Endothelial cell of umbilical vein (primary cell): Measurements from ENCODE around the gene RAB2B. TPM values are rescaled to one million over a fixed set of nuclear protein-coding genes. Genes with fewer than 3 reads are reported as not detected.

Experiments
- BruUV-seq: library from RNA; stranded (reverse); fragments of 400-500 nt; replicated peaks from 2 replicates; lab custom pipeline; 2021; lab: Mats Ljungman, UMichigan
- CTCF ChIA-PET: fragments of 300-600, 350-600 bp; sonication (Branson Sonifier 250); formaldehyde crosslinking; loops from one replicate; lab custom pipeline; 2021; ENCODE audit warnings: antibody characterized with exemption, inconsistent platforms; lab: Charles Lee
- POLR2A ChIA-PET: fragments of 300-600, 350-600 bp; sonication (Branson Sonifier 250); formaldehyde crosslinking; loops from one replicate; lab custom pipeline; 2021; ENCODE audit warnings: antibody characterized with exemption, inconsistent platforms; lab: Charles Lee
- DNase-seq: peaks from one replicate; pipeline ENCODE4 v3.0.0-alpha.2; 2011; ENCODE audit warnings: low read depth, low spot score
- FAIRE-seq: peaks from 2 replicates; lab custom pipeline; 2011; peaks lifted over from hg19 to GRCh38; lab: Jason Lieb, UNC
- H2AFZ ChIP-seq: 2 replicates; pipeline ENCODE4 v1.6.0; 2012; ENCODE audit warnings: low read depth, low read length, control low read depth, inconsistent platforms
- H3K27ac ChIP-seq: 2 replicates; pipeline ENCODE4 v1.5.1; 2011; ENCODE audit warnings: low read depth, mild to moderate bottlenecking, control low read depth, low read length, moderate library complexity; ENCODE audit not compliant: insufficient read depth
- H3K27me3 ChIP-seq, 2 experiments: 2 replicates each; pipeline versions ENCODE4 v1.6.0 to v1.6.1; 2011; ENCODE audit warnings: low read length in 2 of 2, mixed read lengths in 1 of 2; ENCODE audit not compliant: control insufficient read depth in 2 of 2, insufficient read depth in 2 of 2
- H3K36me3 ChIP-seq, 2 experiments: 2 replicates in 1 of 2; 3 replicates in 1 of 2; pipeline ENCODE4 v1.5.1; 2011; ENCODE audit warnings: low read length in 2 of 2, mild to moderate bottlenecking in 1 of 2, moderate library complexity in 1 of 2; ENCODE audit not compliant: control insufficient read depth in 2 of 2, insufficient read depth in 2 of 2; ENCODE audit errors: extremely low read depth in 1 of 2
- H3K4me1 ChIP-seq: 3 replicates; pipeline ENCODE4 v1.5.1; 2011; ENCODE audit warnings: mild to moderate bottlenecking, low read length; ENCODE audit not compliant: control insufficient read depth, insufficient read depth; ENCODE audit errors: extremely low read depth
- H3K4me2 ChIP-seq: 2 replicates; pipeline ENCODE4 v1.6.1; 2011; ENCODE audit warnings: low read length, control low read depth, mixed read lengths; ENCODE audit not compliant: insufficient read depth
- H3K4me3 ChIP-seq, 3 experiments: fragments of 200-600 bp in 1 of 3; sonication (generic), shearing (Covaris generic) in 1 of 3; replicated peaks in 1 of 3; 2 replicates each; pipeline ENCODE4 v1.5.1; 2011 to 2016; ENCODE audit warnings: control low read depth in 3 of 3, low read length in 3 of 3, mild to moderate bottlenecking in 2 of 3, inconsistent platforms in 1 of 3, low read depth in 1 of 3, moderate library complexity in 1 of 3; ENCODE audit not compliant: insufficient read depth in 1 of 3
- H3K79me2 ChIP-seq: 2 replicates; pipeline ENCODE4 v1.6.0; 2012; ENCODE audit warnings: low read length, inconsistent platforms; ENCODE audit not compliant: control insufficient read depth, insufficient read depth
- H3K9ac ChIP-seq: replicated peaks from 2 replicates; pipeline ENCODE3; 2011; ENCODE audit warnings: low read length, control low read depth; ENCODE audit not compliant: insufficient read depth; ENCODE audit errors: extremely low read depth
- H3K9me1 ChIP-seq: replicated peaks from 3 replicates; pipeline ENCODE4 v1.6.0; 2011; ENCODE audit warnings: mild to moderate bottlenecking, low read length; ENCODE audit not compliant: control insufficient read depth, insufficient read depth; ENCODE audit errors: extremely low read depth
- H3K9me3 ChIP-seq: replicated peaks from 2 replicates; pipeline ENCODE4 v1.5.1; 2012; ENCODE audit warnings: low read length, inconsistent platforms; ENCODE audit not compliant: control insufficient read depth, insufficient read depth
- H4K20me1 ChIP-seq: replicated peaks from 2 replicates; pipeline ENCODE3; 2011; ENCODE audit warnings: mild to moderate bottlenecking, low read length; ENCODE audit not compliant: control insufficient read depth, insufficient read depth; ENCODE audit errors: extremely low read depth
- CTCF ChIP-seq, 2 donors: IDR thresholded peaks; 1 replicate in 1 of 2; 2 replicates in 1 of 2; pipeline ENCODE4 v1.5.1; 2011; ENCODE audit warnings: low read length in 2 of 2, mild to moderate bottlenecking in 2 of 2, moderate library complexity in 2 of 2, control low read depth in 1 of 2, inconsistent platforms in 1 of 2, low read depth in 1 of 2; ENCODE audit not compliant: insufficient read depth in 1 of 2; ENCODE audit errors: extremely low read depth in 1 of 2
- EZH2 ChIP-seq: IDR thresholded peaks from 2 replicates; pipeline ENCODE4 v1.6.1; 2012; ENCODE audit warnings: borderline replicate concordance, low read depth, mild to moderate bottlenecking, moderate library complexity, low read length, inconsistent platforms; ENCODE audit not compliant: severe bottlenecking
- FOS ChIP-seq: IDR thresholded peaks from 2 replicates; pipeline ENCODE4 v1.6.1; 2011; ENCODE audit warnings: mild to moderate bottlenecking, low read length, moderate library complexity, borderline replicate concordance; ENCODE audit not compliant: insufficient read depth
- GATA2 ChIP-seq: IDR thresholded peaks from 2 replicates; pipeline ENCODE4 v1.7.0; 2011; ENCODE audit warnings: low read depth, mild to moderate bottlenecking, moderate library complexity, mixed read lengths, low read length; ENCODE audit not compliant: insufficient read length, insufficient read depth
- JUN ChIP-seq: IDR thresholded peaks from 2 replicates; pipeline ENCODE4 v1.6.1; 2011; ENCODE audit warnings: borderline replicate concordance, low read depth; ENCODE audit not compliant: insufficient read length, insufficient read depth
- MAX ChIP-seq: IDR thresholded peaks from 2 replicates; pipeline ENCODE4 v1.6.1; 2011; ENCODE audit not compliant: insufficient read depth, insufficient read length
- MYC ChIP-seq: IDR thresholded peaks from one replicate; pipeline ENCODE4 v1.6.1; 2011; ENCODE audit warnings: mild to moderate bottlenecking, low read depth, low read length
- POLR2AphosphoS5 ChIP-seq: IDR thresholded peaks from 2 replicates; pipeline ENCODE4 v1.6.1; 2012; ENCODE audit warnings: low read depth, mild to moderate bottlenecking, control low read depth, low read length, moderate library complexity; ENCODE audit not compliant: insufficient read depth
- dilution Hi-C: fragments of 300-500 bp; cut with MboI; formaldehyde crosslinking; loops from one replicate; pipeline ENCODE4 v1.15.0; 2019; ENCODE audit warnings: low sequenced_read_pairs; ENCODE audit not compliant: extremely low pct_ligation_motif_present
- intact Hi-C: fragments of 100-400 bp; cut with micrococcal nuclease; formaldehyde crosslinking; loops from one replicate; pipeline ENCODE4 v1.10.0; 2022
- polyA plus RNA-seq, 4 experiments: library from polyadenylated mRNA; depleted of rRNA in 3 of 4; stranded (reverse) in 3 of 4; unstranded in 1 of 4; fragments of >200 nt; gene quantifications; 2 replicates each; pipeline versions ENCODE4 v1.2.1 to v1.2.3, GENCODE V29; 2011 to 2012; ENCODE audit warnings: missing spikeins in 1 of 4
- total RNA-seq: library from RNA; stranded (reverse); gene quantifications from 2 replicates; pipeline ENCODE4 v1.2.3, GENCODE V29; 2021

RAB2B gene
- total and polyA plus RNA-seq, 2 donors (not counting 3 experiments of a cell fraction or from before 2014, with no cell fraction given): 27.9 to 29.1 TPM

GRCh38 chr14:21467616-21468015 lies 9.1 kb downstream of the RAB2B start:
- intact Hi-C loops: loop anchor here (1.0 kb wide), 2 partner anchors 10 to 11 kb away; partner anchors contain the start of genes CHD8 and TOX4
- Histone ChIP-seq H3K27ac (peak overlapping the region; percentile 79), H3K4me3 (no peak overlapping the region), H3K9ac (peak overlapping the region; percentile 25), H3K4me2 (no peak overlapping the region), H3K9me3 (no peaks in the 10 kb centered on the region), H3K36me3 (peaks cover 5 to 11% of the 10 kb centered on the region in 2 experiments), H4K20me1 (no peaks in the 10 kb centered on the region), H3K4me1 (peaks cover 17% of the 10 kb centered on the region), H2AFZ (no peak overlapping the region), H3K79me2 (no peaks in the 10 kb centered on the region), H3K27me3 (no peaks in the 10 kb centered on the region), H3K9me1 (no peaks in the 10 kb centered on the region)
- dilution Hi-C loops: no loop called here
- ChIA-PET POLR2A (interaction anchor here (1.1 kb wide), 1 partner anchor 11 kb away, joined by 3 read pairs; the partner anchor contains the start of gene CHD8), CTCF (interaction anchor here (0.6 to 1.6 kb wide), 5 partner anchors 9 to 48 kb away, joined by 3 to 13 read pairs (median 3); partner anchors contain the start of genes CHD8, RAB2B and TOX4)
- DNase-seq: peak; percentile 99
- FAIRE-seq: peak; percentile 92
- TF ChIP-seq CTCF (IDR thresholded peaks at IDR 0.05; ENCODE audit: extremely low read depth in 1 of 2, insufficient read depth in 1 of 2, low read depth in 1 of 2, low read length in 2 of 2) (no peak), JUN (peak; percentile 90), MYC (no peak), MAX (no peak), EZH2 (no peak), GATA2 (no peak), FOS (peak; percentile 76), POLR2AphosphoS5 (peak; percentile 18)
- no TSS peak for BruUV-seq
